Endodermal cell (in vitro differentiated cells): ENCODE data around the gene PALM3. TPM values are rescaled to one million over a fixed set of nuclear protein-coding genes. Genes with fewer than 3 reads are reported as not detected.

Source experiments
- DNase-seq: peaks from one replicate; pipeline ENCODE4 v3.0.0-alpha.2; 2017
- H3K27ac ChIP-seq: 2 replicates; pipeline ENCODE4 v1.5.1; 2013; ENCODE audit warnings: mild to moderate bottlenecking, low read depth, low read length, moderate library complexity
- H3K27me3 ChIP-seq: 2 replicates; pipeline ENCODE4 v1.6.1; 2013; ENCODE audit warnings: mild to moderate bottlenecking, low read length, moderate library complexity; ENCODE audit not compliant: insufficient read depth, control insufficient read depth, poor library complexity, severe bottlenecking
- H3K36me3 ChIP-seq: 2 replicates; pipeline ENCODE4 v1.7.0; 2013; ENCODE audit warnings: mild to moderate bottlenecking, low read length, moderate library complexity; ENCODE audit not compliant: control insufficient read depth, insufficient read depth
- H3K4me1 ChIP-seq: one replicate; pipeline ENCODE4 v1.7.0; 2013; ENCODE audit warnings: low read length; ENCODE audit not compliant: control insufficient read depth, insufficient read depth
- H3K4me3 ChIP-seq: 2 replicates; pipeline ENCODE4 v1.5.1; 2013; ENCODE audit warnings: mild to moderate bottlenecking, low read length, moderate library complexity
- H3K9ac ChIP-seq: 2 replicates; pipeline ENCODE4 v1.6.1; 2013; ENCODE audit warnings: mild to moderate bottlenecking, low read length, moderate library complexity; ENCODE audit not compliant: poor library complexity, severe bottlenecking; ENCODE audit errors: extremely low read depth
- H3K9me3 ChIP-seq: 2 replicates; pipeline ENCODE4 v1.6.1; 2013; ENCODE audit warnings: mild to moderate bottlenecking, low read length, moderate library complexity; ENCODE audit not compliant: control insufficient read depth
- H3K27ac Mint-ChIP-seq: 2 replicates; pipeline ENCODE4 v1.8.0; 2020; ENCODE audit warnings: mixed read lengths
- H3K27me3 Mint-ChIP-seq: 2 replicates; pipeline ENCODE4 v1.8.0; 2021; ENCODE audit warnings: mild to moderate bottlenecking, mixed read lengths; ENCODE audit not compliant: insufficient read depth
- H3K36me3 Mint-ChIP-seq: 2 replicates; pipeline ENCODE4 v1.8.0; 2020; ENCODE audit warnings: low read depth, mixed read lengths
- H3K4me1 Mint-ChIP-seq: 2 replicates; pipeline ENCODE4 v1.8.0; 2020; ENCODE audit warnings: mixed read lengths
- H3K4me3 Mint-ChIP-seq: 2 replicates; pipeline ENCODE4 v1.8.0; 2020; ENCODE audit warnings: mild to moderate bottlenecking, moderate library complexity, mixed read lengths
- H3K9me3 Mint-ChIP-seq: 2 replicates; pipeline ENCODE4 v1.8.0; 2020; ENCODE audit warnings: mild to moderate bottlenecking, mixed read lengths
- WGBS, 2 experiments: methylation state at CpG; one replicate each; pipeline versions ENCODE4 v1.1.5 to v1.1.7; 2013; ENCODE audit warnings: missing lambda C conversion rate in 2 of 2, mixed read lengths in 1 of 2; ENCODE audit not compliant: insufficient coverage in 1 of 2, insufficient read length in 1 of 2; 5-methylcytosine and 5-hydroxymethylcytosine counted together
- total RNA-seq, 2 donors: library from RNA; stranded (reverse); fragmentation: NEBNext Ultra II Directional in 1 of 2; extraction: Animal tissue kit (Norgen Biotek cat#: 25700) in 1 of 2; gene quantifications; 2 replicates in 1 of 2; 3 replicates in 1 of 2; pipeline ENCODE4 v1.2.1, GENCODE V29; 2021
- TF ChIP-seq, protein P1 (sequence below): fragments of 200-600 bp; sonication (generic); conservative IDR thresholded peaks from 2 replicates; pipeline ENCODE4 v1.5.0; 2021; ENCODE audit warnings: antibody characterized with exemption, mild to moderate bottlenecking

Gene PALM3
- total RNA-seq, 2 donors from 2014 or later, result 1.3 to 4.9 TPM

DNA sequence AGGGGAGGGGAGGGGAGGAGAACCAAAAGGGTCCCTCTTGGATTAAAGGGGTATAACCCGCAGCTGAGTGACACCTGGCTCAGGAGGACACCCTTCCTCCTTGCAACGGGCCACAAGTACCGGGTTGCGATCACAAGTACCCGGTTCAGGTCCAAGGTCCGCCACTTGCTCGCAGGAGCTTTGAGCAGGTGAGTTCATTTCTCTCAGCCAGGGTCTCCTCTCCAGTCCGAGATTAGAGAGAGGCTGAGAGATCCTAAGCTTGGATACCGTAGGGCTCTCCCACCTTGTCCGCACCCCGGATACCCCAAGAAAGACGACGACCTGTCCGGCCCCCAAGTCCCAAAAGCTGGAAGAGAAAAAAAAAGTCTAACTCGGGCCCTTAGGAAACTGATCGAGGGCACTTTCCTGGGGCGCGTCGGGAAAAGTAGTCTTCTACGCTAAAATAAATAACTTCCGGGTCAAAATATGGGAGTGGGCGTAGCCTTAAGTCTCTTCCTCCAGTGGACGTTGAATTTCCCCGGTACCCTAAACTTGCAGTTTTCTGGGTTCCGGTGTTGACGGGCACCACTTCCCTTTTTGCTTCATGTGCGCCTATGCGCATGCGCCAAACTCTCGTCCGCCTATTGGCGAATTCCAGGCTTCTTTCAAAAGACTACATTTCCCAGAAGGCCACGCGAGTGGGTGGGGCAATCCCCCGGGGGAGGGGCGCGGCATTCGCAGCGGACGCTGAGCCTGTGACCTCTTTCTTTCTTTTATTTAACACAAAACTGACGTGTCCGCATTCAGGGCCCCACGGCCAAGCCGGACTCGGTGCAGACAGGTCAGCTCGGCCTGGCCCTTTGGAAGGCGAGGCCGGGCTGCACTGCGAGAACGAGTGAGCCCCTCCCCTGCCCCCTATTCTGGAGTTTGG lies 19.3 kb upstream of the PALM3 start:
- Mint-ChIP-seq H3K9me3 (no peaks in the 10 kb centered on the region), H3K36me3 (no peaks in the 10 kb centered on the region), H3K4me3 (peak overlapping the region; percentile 79), H3K27me3 (peaks cover 30% of the 10 kb centered on the region), H3K27ac (peak overlapping the region; percentile 96), H3K4me1 (peaks cover 3% of the 10 kb centered on the region)
- TF ChIP-seq, protein P1, sequence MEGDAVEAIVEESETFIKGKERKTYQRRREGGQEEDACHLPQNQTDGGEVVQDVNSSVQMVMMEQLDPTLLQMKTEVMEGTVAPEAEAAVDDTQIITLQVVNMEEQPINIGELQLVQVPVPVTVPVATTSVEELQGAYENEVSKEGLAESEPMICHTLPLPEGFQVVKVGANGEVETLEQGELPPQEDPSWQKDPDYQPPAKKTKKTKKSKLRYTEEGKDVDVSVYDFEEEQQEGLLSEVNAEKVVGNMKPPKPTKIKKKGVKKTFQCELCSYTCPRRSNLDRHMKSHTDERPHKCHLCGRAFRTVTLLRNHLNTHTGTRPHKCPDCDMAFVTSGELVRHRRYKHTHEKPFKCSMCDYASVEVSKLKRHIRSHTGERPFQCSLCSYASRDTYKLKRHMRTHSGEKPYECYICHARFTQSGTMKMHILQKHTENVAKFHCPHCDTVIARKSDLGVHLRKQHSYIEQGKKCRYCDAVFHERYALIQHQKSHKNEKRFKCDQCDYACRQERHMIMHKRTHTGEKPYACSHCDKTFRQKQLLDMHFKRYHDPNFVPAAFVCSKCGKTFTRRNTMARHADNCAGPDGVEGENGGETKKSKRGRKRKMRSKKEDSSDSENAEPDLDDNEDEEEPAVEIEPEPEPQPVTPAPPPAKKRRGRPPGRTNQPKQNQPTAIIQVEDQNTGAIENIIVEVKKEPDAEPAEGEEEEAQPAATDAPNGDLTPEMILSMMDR, result peak; percentile 14
- H3K27me3 ChIP-seq, result peaks cover under 1% of the 10 kb centered on the region
- H3K4me1 ChIP-seq, result no peaks in the 10 kb centered on the region
- H3K27ac ChIP-seq, result peak overlapping the region; percentile 82
- H3K4me3 ChIP-seq, result peak overlapping the region; percentile 96
- H3K9me3 ChIP-seq, result no peaks in the 10 kb centered on the region
- peak overlapping the region; percentile 71 for H3K9ac ChIP-seq
- peak; percentile 99 for DNase-seq
- no peaks in the 10 kb centered on the region for H3K36me3 ChIP-seq
- WGBS, 2 experiments, result 2 to 3% methylated on average over 42 to 50 of the region's 50 CpGs

DNA sequence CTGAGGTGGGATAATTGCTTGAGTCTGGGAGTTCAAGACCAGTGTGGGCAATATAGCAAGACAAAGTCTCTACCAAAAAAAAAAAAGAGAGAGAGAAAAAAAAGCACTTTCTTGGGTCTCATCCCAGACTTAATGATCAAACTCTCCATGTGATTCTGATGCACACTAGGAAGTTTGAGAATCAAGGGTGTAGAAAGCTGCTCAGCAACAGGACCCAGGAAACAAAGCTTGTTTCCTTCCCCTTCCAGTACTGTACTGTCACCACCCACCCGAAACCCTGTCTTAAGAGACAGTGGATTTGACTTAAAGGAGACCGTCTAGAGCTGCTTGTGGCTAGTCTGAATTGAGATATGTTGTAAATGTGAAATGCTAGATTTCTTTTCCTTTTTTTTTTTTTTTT lies 16.5 kb upstream of the PALM3 start:
- no peak overlapping the region for H3K4me3 Mint-ChIP-seq
- Histone ChIP-seq H3K4me1 (no peaks in the 10 kb centered on the region), H3K27ac (no peak overlapping the region), H3K36me3 (no peaks in the 10 kb centered on the region), H3K9ac (no peak overlapping the region), H3K27me3 (peaks cover 25% of the 10 kb centered on the region), H3K9me3 (no peaks in the 10 kb centered on the region), H3K4me3 (no peak overlapping the region)
- H3K9me3 Mint-ChIP-seq, result no peaks in the 10 kb centered on the region
- no peak overlapping the region for H3K27ac Mint-ChIP-seq
- no peak for DNase-seq
- peaks cover 1% of the 10 kb centered on the region for H3K4me1 Mint-ChIP-seq
- H3K27me3 Mint-ChIP-seq, result peaks cover 47% of the 10 kb centered on the region
- no peaks in the 10 kb centered on the region for H3K36me3 Mint-ChIP-seq
- WGBS, 2 experiments, result 100% methylated on average over 2 of the region's 2 CpGs; no CpG with 5 or more reads in 1 of the 2 experiments
- TF ChIP-seq, protein P1, result no peak

DNA sequence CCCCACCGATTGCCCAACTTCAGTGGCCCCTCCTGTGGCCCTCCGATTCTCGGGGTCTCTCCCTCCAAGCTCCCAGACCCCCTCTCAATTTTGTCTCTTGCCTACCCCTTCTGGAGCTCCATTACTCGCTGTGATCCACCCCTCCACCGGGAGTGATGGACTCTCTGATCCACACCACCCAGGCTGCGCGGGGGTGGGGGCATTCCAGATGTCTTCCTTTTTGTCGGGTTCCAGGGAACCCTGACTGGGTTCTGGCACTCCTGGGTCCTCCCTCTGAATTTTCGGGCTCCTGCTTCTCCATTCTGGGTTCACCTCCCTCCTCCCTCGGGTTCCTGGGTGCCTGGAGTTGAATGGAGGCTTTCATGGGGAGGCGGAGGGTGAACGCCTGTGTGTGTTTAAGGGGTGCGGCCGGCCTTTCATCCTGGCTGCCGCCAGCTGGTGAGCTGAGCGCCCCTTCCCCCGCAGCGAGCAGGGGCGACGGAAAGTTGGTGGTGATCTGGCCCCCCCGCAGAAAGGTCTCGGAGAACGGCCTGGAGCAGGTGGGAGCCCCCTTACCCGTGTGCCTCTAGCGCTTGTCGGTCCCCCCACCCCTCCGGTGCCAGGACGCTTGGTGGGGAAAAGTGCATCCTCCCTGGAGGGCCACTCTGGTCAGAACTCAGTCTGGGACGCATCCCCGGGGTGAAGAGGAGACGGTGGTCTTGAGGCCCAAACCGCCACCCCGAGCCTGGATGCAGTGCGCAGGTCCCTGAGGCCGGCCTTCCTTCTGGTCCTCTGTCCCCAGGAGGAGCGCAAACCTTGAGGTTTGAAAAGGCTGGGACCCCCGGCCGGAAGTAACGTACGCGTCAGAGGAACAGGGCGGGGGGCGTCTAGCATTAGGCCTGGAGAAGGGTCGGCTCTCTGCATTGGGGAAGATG lies 12.3 kb upstream of the PALM3 start:
- Mint-ChIP-seq H3K27ac (peak overlapping the region; percentile 74), H3K9me3 (no peaks in the 10 kb centered on the region), H3K27me3 (peaks cover 61% of the 10 kb centered on the region), H3K4me1 (peaks cover 1% of the 10 kb centered on the region), H3K36me3 (no peaks in the 10 kb centered on the region), H3K4me3 (peak overlapping the region; percentile 71)
- DNase-seq, result no peak
- H3K4me3 ChIP-seq, result peak overlapping the region; percentile 87
- 15 to 18% methylated on average over 28 to 44 of the region's 44 CpGs for WGBS, 2 experiments
- H3K27me3 ChIP-seq, result peaks cover 42% of the 10 kb centered on the region
- peak overlapping the region; percentile 6 for H3K9ac ChIP-seq
- TF ChIP-seq, protein P1, result no peak
- H3K4me1 ChIP-seq, result no peaks in the 10 kb centered on the region
- H3K36me3 ChIP-seq, result no peaks in the 10 kb centered on the region
- H3K27ac ChIP-seq, result no peak overlapping the region
- no peaks in the 10 kb centered on the region for H3K9me3 ChIP-seq
